Hematopoietic multipotent progenitor cell treated with erythropoietin and hydrocortisone succinate and interleukin-3 and kit ligand, for 4 days (in vitro differentiated cells): Measurements from ENCODE around the gene LRP10.

Experiments used
- DNase-seq: peaks from one replicate; pipeline ENCODE4 v3.0.0-alpha.2; 2015

The LRP10 gene

GRCh38 chr14:22870811-22871223 lies 723 bp upstream of the LRP10 start:
- DNase-seq: peak; percentile 77

- peak; percentile 81 for DNase-seq
These were observed 693 bp downstream of the LRP10 start for GRCh38 chr14:22872033-22872832.

- DNase-seq: no peak
These were observed 1.4 kb downstream of the LRP10 start for GRCh38 chr14:22872833-22873520.

- no peak for DNase-seq
These were observed 3.6 kb downstream of the LRP10 start for GRCh38 chr14:22875003-22875747.

GRCh38 chr14:22875748-22876319 lies 4.3 kb downstream of the LRP10 start:
- DNase-seq: no peak

GRCh38 chr14:22877000-22877501 lies 5.5 kb downstream of the LRP10 start:
- no peak for DNase-seq

GRCh38 chr14:22878271-22879246 lies 7.0 kb downstream of the LRP10 start:
- DNase-seq: no peak

GRCh38 chr14:22882064-22882463 lies 10.5 kb downstream of the LRP10 start:
- DNase-seq: no peak

GRCh38 chr14:22882529-22883172 lies 11.1 kb downstream of the LRP10 start:
- DNase-seq: no peak

- DNase-seq: no peak
These were observed 11.8 kb downstream of the LRP10 start, which contains the start of gene REM2 for GRCh38 chr14:22883173-22883976. TSS of gene REM2 (plus strand) at chr14:22883222. CDS start at chr14:22883288, 66 bp downstream.

GRCh38 chr14:22884076-22884737 lies 12.7 kb downstream of the LRP10 start:
- DNase-seq: no peak

GRCh38 chr14:22884738-22885523 lies 13.4 kb downstream of the LRP10 start:
- DNase-seq: no peak

GRCh38 chr14:22885975-22886374 lies 14.4 kb downstream of the LRP10 start:
- no peak for DNase-seq

GRCh38 chr14:22886500-22887259 lies 15.1 kb downstream of the LRP10 start:
- DNase-seq: peak; percentile 82

GRCh38 chr14:22887260-22887989 lies 15.9 kb downstream of the LRP10 start:
- DNase-seq: peak; percentile 77

GRCh38 chr14:22887990-22888378 lies 16.4 kb downstream of the LRP10 start:
- DNase-seq: no peak

GRCh38 chr14:22888662-22889061 lies 17.1 kb downstream of the LRP10 start:
- DNase-seq: no peak
